ENCODE data around the gene LRP1B. TPM values are rescaled to one million over a fixed set of nuclear protein-coding genes. Genes with fewer than 3 reads are reported as not detected.

The LRP1B gene
- total and polyA plus RNA-seq, 2 donors (not counting 1 experiment from before 2014, with no cell fraction given), result under 0.01 to 0.01 TPM

DNA sequence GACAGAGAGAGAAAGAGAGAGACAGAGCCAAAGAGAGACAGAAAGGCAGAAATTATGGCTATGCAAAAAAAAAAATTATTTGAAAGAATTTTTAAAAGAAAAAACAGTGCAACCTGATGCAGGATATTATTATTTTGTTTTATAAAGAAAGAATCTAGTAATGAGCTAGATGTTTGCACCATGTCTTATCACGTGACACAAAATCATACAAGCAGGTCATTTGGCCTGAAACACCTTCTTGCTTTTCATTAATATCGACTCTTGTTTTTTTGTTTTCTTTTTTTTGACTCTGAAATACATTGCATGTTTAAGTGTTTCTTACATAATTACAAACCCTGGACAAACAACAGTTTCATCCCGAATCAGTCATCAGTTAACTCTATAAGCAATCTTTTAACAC lies 606.0 kb downstream of the LRP1B start:
- Histone ChIP-seq H4K20me1 (ENCODE audit: control insufficient read depth, extremely low read depth, insufficient read depth, low read length) (no peaks in the 10 kb centered on the region), H3K4me2 (ENCODE audit: extremely low read depth, insufficient read depth, low read length) (no peak overlapping the region), H3K4me1 (ENCODE audit: control insufficient read depth, extremely low read depth, insufficient read depth, low read length) (no peaks in the 10 kb centered on the region), H3K27me3 (ENCODE audit: control insufficient read depth, insufficient read depth, low read length) (no peaks in the 10 kb centered on the region), H2AFZ (ENCODE audit: low read length) (no peak overlapping the region), H3K9me3 (ENCODE audit: control insufficient read depth, insufficient read depth, low read depth, low read length) (no peaks in the 10 kb centered on the region), H3K36me3 (ENCODE audit: control insufficient read depth, insufficient read depth, low read length) (no peaks in the 10 kb centered on the region), H3K9ac (ENCODE audit: insufficient read depth, low read length) (no peak overlapping the region), H3K79me2 (ENCODE audit: control insufficient read depth, insufficient read depth, low read length) (no peaks in the 10 kb centered on the region), H3K4me3 (replicated peaks in 1 of 4; ENCODE audit: control extremely low read depth in 1 of 4, insufficient read depth in 1 of 4, low read depth in 3 of 4, low read length in 4 of 4) (no peak overlapping the region), H3K27ac (ENCODE audit: insufficient read depth, low read length) (no peak overlapping the region)
- TF ChIP-seq, protein P1, sequence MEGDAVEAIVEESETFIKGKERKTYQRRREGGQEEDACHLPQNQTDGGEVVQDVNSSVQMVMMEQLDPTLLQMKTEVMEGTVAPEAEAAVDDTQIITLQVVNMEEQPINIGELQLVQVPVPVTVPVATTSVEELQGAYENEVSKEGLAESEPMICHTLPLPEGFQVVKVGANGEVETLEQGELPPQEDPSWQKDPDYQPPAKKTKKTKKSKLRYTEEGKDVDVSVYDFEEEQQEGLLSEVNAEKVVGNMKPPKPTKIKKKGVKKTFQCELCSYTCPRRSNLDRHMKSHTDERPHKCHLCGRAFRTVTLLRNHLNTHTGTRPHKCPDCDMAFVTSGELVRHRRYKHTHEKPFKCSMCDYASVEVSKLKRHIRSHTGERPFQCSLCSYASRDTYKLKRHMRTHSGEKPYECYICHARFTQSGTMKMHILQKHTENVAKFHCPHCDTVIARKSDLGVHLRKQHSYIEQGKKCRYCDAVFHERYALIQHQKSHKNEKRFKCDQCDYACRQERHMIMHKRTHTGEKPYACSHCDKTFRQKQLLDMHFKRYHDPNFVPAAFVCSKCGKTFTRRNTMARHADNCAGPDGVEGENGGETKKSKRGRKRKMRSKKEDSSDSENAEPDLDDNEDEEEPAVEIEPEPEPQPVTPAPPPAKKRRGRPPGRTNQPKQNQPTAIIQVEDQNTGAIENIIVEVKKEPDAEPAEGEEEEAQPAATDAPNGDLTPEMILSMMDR (conservative IDR thresholded peaks at IDR 0.05 in 1 of 2, IDR thresholded peaks at IDR 0.05 in 1 of 2; ENCODE audit: low read depth in 1 of 2, low read length in 2 of 2), result no peak
- TF ChIP-seq EZH2 (IDR thresholded peaks at IDR 0.05; ENCODE audit: low read length, missing control alignments), result no peak
- DNase-seq (ENCODE audit: low read depth in 2 of 2), result no peak

DNA sequence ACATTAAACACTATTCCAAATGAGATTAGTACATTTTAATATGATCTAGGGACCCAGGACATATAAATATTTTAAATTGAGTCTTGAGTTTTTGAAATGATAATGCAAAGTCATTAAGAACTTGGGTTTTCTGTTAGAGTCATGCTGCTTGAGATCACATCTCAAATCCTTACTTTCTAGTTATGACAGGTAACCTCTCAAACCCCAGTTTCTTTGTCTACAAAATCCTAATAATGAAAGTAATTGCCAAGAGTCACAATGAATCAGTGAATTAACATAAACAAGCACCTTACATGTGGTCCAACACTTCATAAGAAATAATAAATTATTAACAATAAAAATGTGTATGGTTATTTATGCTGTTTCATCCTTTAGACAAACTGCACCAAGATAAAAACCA lies 607.6 kb downstream of the LRP1B start:
- Histone ChIP-seq H3K4me2 (ENCODE audit: extremely low read depth, insufficient read depth, low read length) (no peak overlapping the region), H3K4me1 (ENCODE audit: control insufficient read depth, extremely low read depth, insufficient read depth, low read length) (no peaks in the 10 kb centered on the region), H3K36me3 (ENCODE audit: control insufficient read depth, insufficient read depth, low read length) (no peaks in the 10 kb centered on the region), H4K20me1 (ENCODE audit: control insufficient read depth, extremely low read depth, insufficient read depth, low read length) (no peaks in the 10 kb centered on the region), H3K9ac (ENCODE audit: insufficient read depth, low read length) (no peak overlapping the region), H3K27me3 (ENCODE audit: control insufficient read depth, insufficient read depth, low read length) (no peaks in the 10 kb centered on the region), H3K4me3 (replicated peaks in 1 of 4; ENCODE audit: control extremely low read depth in 1 of 4, insufficient read depth in 1 of 4, low read depth in 3 of 4, low read length in 4 of 4) (no peak overlapping the region), H3K27ac (ENCODE audit: insufficient read depth, low read length) (no peak overlapping the region), H3K79me2 (ENCODE audit: control insufficient read depth, insufficient read depth, low read length) (no peaks in the 10 kb centered on the region), H2AFZ (ENCODE audit: low read length) (no peak overlapping the region), H3K9me3 (ENCODE audit: control insufficient read depth, insufficient read depth, low read depth, low read length) (no peaks in the 10 kb centered on the region)
- TF ChIP-seq EZH2 (IDR thresholded peaks at IDR 0.05; ENCODE audit: low read length, missing control alignments), result no peak
- TF ChIP-seq, protein P1 (conservative IDR thresholded peaks at IDR 0.05 in 1 of 2, IDR thresholded peaks at IDR 0.05 in 1 of 2; ENCODE audit: low read depth in 1 of 2, low read length in 2 of 2), result no peak
- no peak for DNase-seq (ENCODE audit: low read depth in 2 of 2)

DNA sequence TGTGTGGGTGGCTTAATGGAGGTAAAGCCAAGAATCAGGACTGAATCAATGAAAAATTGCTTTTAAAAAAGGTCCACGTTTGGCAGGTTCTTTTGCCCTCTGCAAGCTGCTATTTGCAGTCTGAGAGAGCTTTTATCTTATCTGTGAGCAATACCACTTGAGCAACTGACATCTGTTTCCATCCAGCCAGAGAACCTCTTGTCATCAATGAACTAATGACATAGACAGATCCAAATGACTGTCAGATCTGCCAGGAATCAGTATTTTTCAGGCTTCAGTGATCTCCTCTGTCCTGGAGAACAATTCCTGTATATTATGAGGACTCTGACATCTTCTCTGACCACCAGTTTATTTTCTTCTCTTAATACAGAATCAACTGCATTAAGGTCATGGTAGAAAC lies 608.1 kb downstream of the LRP1B start:
- Histone ChIP-seq H3K36me3 (ENCODE audit: control insufficient read depth, insufficient read depth, low read length) (no peaks in the 10 kb centered on the region), H3K27me3 (ENCODE audit: control insufficient read depth, insufficient read depth, low read length) (no peaks in the 10 kb centered on the region), H3K79me2 (ENCODE audit: control insufficient read depth, insufficient read depth, low read length) (no peaks in the 10 kb centered on the region), H4K20me1 (ENCODE audit: control insufficient read depth, extremely low read depth, insufficient read depth, low read length) (no peaks in the 10 kb centered on the region), H3K9me3 (ENCODE audit: control insufficient read depth, insufficient read depth, low read depth, low read length) (no peaks in the 10 kb centered on the region), H2AFZ (ENCODE audit: low read length) (no peak overlapping the region), H3K4me1 (ENCODE audit: control insufficient read depth, extremely low read depth, insufficient read depth, low read length) (no peaks in the 10 kb centered on the region), H3K4me3 (replicated peaks in 1 of 4; ENCODE audit: control extremely low read depth in 1 of 4, insufficient read depth in 1 of 4, low read depth in 3 of 4, low read length in 4 of 4) (no peak overlapping the region), H3K4me2 (ENCODE audit: extremely low read depth, insufficient read depth, low read length) (no peak overlapping the region), H3K9ac (ENCODE audit: insufficient read depth, low read length) (no peak overlapping the region), H3K27ac (ENCODE audit: insufficient read depth, low read length) (no peak overlapping the region)
- no peak for TF ChIP-seq EZH2 (IDR thresholded peaks at IDR 0.05; ENCODE audit: low read length, missing control alignments)
- TF ChIP-seq, protein P1 (conservative IDR thresholded peaks at IDR 0.05 in 1 of 2, IDR thresholded peaks at IDR 0.05 in 1 of 2; ENCODE audit: low read depth in 1 of 2, low read length in 2 of 2), result no peak
- peak in 1 of 2 donors; percentile 30 for DNase-seq (ENCODE audit: low read depth in 2 of 2)

All from fibroblast of lung (primary cell).